Left lung (tissue), 10 donors: ENCODE measurements around the gene POLR2L. TPM values are rescaled to one million over a fixed set of nuclear protein-coding genes. Genes with fewer than 3 reads are reported as not detected.

Experiments used
- ATAC-seq: fragments of 200-7000 bp; cut with Tn5 transposase; one replicate; pipeline ENCODE4 v1.9.1; 2020; ENCODE audit warnings: moderate library complexity
- DNase-seq, 4 donors: peaks; one replicate each; pipeline ENCODE4 v3.0.0-alpha.2; 2013 to 2020
- H3K27ac ChIP-seq, 2 donors: fragments of 200-600 bp; sonication (generic) in 1 of 2; one replicate each; pipeline versions ENCODE4 v1.5.0 to v1.8.0; 2020 to 2021
- H3K27me3 ChIP-seq, 2 donors: fragments of 200-600 bp; sonication (generic) in 1 of 2; one replicate each; pipeline versions ENCODE4 v1.5.0 to v1.8.0; 2020 to 2021
- H3K36me3 ChIP-seq, 2 donors: fragments of 200-600 bp; sonication (generic) in 1 of 2; one replicate each; pipeline versions ENCODE4 v1.5.0 to v1.8.0; 2020 to 2021
- H3K4me1 ChIP-seq, 2 donors: fragments of 200-600 bp; one replicate each; pipeline ENCODE4 v1.8.0; 2021
- H3K4me3 ChIP-seq, 2 donors: fragments of 200-600 bp; sonication (generic) in 1 of 2; one replicate each; pipeline versions ENCODE4 v1.5.0 to v1.8.0; 2020 to 2021; ENCODE audit warnings: mild to moderate bottlenecking in 1 of 2
- H3K9me3 ChIP-seq, 2 donors: fragments of 200-600 bp; sonication (generic) in 1 of 2; one replicate each; pipeline versions ENCODE4 v1.5.0 to v1.8.0; 2020 to 2021
- intact Hi-C, 2 donors: fragments of 100-400 bp; cut with DNase I; formaldehyde crosslinking; loops; one replicate each; pipeline versions ENCODE4 v1.11.2 to v1.14.2; 2022
- polyA plus RNA-seq, 6 donors: library from polyadenylated mRNA; unstranded; fragments of 120-200 nt; gene quantifications; one replicate each; pipeline ENCODE4 v1.2.1, GENCODE V29; 2013; ENCODE audit not compliant: insufficient read length in 6 of 6
- total RNA-seq, 2 donors: library from RNA; stranded (reverse); fragmentation: NEBNext Ultra II Directional; extraction: Animal tissue kit (Norgen Biotek cat#: 25700); gene quantifications; one replicate each; pipeline ENCODE4 v1.2.1, GENCODE V29; 2021
- TF ChIP-seq, protein P1 (sequence below), 2 donors: fragments of 200-600 bp; sonication (generic) in 1 of 2; IDR thresholded peaks; one replicate each; pipeline versions ENCODE4 v1.5.0 to v1.8.0; 2021; ENCODE audit warnings: antibody characterized with exemption in 2 of 2
- donor health status: DM: no; HTN: yes; CAD: no.
- donor health status: DM: no; HTN: no; CAD: no.

The POLR2L gene
- total and polyA plus RNA-seq, 8 donors: 65.2 to 227 (median 103) TPM

DNA sequence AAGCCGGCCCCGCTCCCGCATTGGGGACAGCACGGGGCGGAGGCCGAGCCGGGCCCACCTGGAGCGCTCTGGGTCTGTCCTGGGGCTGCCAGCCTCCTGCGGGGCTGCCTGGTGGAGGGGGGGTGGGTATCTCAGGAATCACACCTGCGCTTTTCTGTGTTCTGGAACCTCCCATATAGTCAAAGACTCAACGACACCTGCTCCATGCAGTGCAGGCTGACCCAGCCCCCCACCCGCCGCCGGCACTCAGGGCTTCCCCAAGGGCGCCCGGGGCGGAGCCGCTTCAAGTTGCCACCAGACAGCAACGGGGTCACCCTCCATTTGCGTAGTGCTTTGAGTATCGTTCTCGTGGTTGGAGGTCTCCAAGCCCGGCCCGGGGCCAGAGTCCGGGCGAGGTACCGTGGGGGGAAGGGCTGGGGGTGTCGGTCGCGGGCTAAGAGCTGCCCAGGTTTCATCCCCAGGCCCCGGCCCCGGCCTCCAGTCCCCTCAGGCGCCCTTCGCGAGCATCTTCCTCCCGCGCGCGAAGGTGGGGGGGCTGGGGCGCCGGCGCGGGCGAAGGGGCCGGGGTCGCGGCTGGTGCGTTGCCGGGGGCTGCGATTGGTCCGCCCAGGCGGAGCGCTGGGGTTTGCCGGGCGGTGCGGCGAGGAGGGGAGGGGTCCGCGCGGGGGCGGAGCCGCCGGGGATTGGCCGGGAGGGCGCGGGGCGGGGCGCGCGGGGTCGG is 6.9 kb upstream of the POLR2L start:
- no peak overlapping the region for H3K27ac ChIP-seq
- TF ChIP-seq, protein P1, sequence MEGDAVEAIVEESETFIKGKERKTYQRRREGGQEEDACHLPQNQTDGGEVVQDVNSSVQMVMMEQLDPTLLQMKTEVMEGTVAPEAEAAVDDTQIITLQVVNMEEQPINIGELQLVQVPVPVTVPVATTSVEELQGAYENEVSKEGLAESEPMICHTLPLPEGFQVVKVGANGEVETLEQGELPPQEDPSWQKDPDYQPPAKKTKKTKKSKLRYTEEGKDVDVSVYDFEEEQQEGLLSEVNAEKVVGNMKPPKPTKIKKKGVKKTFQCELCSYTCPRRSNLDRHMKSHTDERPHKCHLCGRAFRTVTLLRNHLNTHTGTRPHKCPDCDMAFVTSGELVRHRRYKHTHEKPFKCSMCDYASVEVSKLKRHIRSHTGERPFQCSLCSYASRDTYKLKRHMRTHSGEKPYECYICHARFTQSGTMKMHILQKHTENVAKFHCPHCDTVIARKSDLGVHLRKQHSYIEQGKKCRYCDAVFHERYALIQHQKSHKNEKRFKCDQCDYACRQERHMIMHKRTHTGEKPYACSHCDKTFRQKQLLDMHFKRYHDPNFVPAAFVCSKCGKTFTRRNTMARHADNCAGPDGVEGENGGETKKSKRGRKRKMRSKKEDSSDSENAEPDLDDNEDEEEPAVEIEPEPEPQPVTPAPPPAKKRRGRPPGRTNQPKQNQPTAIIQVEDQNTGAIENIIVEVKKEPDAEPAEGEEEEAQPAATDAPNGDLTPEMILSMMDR (IDR thresholded peaks at IDR 0.05): no peak
- H3K36me3 ChIP-seq: no peaks in the 10 kb centered on the region
- DNase-seq (no peak), ATAC-seq (peak; percentile 3)
- H3K4me1 ChIP-seq: peaks cover 28 to 55% of the 10 kb centered on the region in 2 donors
- no peaks in the 10 kb centered on the region for H3K9me3 ChIP-seq
- peaks cover 0 to 30% of the 10 kb centered on the region in 2 donors for H3K27me3 ChIP-seq
- intact Hi-C loops: no loop called here
- H3K4me3 ChIP-seq: peak overlapping the region; percentile 33 to 53

DNA sequence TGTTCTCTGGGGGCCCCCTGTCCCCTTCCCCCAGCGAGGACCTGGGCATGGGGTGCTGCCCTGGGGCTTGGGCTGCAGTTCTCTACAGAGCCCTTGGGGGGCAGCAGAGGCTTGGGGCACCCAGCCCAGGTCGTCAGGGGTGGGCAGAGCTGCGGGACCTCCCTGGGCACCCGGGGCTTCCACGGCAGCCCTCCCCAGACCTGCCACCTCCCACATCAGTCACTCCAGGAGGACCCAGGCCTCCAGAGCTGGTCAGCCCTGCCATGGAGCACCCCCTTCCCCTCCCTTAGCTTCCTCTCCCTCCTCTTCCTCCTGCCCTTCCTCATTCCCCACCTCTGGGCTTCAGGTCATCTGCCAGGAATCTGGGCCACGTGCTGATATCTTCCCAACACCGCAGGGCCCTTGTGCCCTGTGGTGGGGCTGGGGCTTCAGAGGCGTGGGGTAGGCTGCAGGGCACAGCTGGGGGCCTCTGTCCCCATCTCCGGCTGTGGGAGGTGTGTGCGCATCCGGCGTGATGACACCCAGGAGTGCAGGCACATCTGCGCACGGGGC is 6.1 kb upstream of the POLR2L start:
- ATAC-seq (peak; percentile 15), DNase-seq (peak in 1 of 4 donors; percentile 88)
- Histone ChIP-seq H3K36me3 (no peaks in the 10 kb centered on the region), H3K4me1 (peaks cover 31 to 63% of the 10 kb centered on the region in 2 donors), H3K27ac (no peak overlapping the region), H3K4me3 (peak overlapping the region in 1 of 2 donors; percentile 53), H3K27me3 (peaks cover 0 to 34% of the 10 kb centered on the region in 2 donors), H3K9me3 (no peaks in the 10 kb centered on the region)
- intact Hi-C loops: no loop called here
- TF ChIP-seq, protein P1 (IDR thresholded peaks at IDR 0.05): peak; percentile 94 to 95

DNA sequence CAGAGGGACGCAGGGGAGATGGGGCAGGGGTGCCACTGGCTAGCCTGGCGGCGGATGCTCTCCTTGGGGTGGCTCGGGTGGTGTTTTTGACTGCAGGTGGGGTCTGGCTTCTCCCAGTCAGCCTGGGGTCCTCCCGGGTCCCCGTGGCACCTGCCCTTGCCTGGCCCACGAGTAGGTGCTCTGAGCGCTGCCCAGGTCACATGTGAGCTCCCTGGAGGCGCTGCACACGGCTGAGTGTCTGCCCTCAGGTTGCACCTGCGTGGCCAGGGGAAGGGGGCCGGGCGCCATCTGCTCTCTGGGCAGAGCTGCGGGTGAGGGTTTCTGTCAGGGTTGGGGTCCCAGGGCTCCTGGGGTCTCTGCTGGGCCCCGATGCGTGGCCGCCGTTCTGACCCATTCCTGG is 5.5 kb upstream of the POLR2L start:
- intact Hi-C loops: no loop called here
- DNase-seq: no peak
- Histone ChIP-seq H3K4me1 (peaks cover 35 to 69% of the 10 kb centered on the region in 2 donors), H3K4me3 (no peak overlapping the region), H3K9me3 (no peaks in the 10 kb centered on the region), H3K27me3 (peaks cover 0 to 40% of the 10 kb centered on the region in 2 donors), H3K27ac (no peak overlapping the region), H3K36me3 (no peaks in the 10 kb centered on the region)
- TF ChIP-seq, protein P1 (IDR thresholded peaks at IDR 0.05): no peak
- no peak for ATAC-seq

DNA sequence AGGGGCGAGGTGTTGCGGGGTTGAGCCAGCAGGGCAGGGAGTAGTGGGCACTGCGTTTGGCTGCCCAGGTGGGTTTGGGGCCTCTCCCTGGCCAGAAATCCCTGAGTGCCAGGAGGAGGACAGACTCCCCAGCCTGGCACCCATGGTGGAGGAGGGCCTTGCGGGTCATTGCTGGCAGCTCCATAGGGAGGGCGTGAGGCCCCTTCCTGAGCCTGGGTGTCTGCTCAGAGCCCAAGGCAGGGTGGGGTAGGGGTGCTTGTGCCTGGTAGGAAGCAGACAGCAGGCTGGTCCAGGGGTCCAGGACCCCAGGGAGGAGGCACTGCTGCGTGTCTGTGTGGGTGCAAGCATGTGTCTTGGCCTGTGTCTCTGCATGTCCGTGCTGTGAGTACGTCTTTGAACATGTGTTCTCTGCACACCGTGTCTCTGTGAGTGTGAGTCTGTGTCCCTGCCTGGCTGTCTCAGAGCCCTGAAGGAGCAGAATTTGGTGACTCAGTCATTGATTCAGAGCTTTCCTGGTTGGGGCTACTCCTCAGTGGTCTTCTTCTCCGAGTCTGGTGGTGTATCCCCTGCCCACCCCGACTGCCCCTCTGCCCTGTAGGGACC is 4.3 kb upstream of the POLR2L start:
- DNase-seq: no peak
- H3K4me3 ChIP-seq: no peak overlapping the region
- no peak for ATAC-seq
- no peaks in the 10 kb centered on the region for H3K36me3 ChIP-seq
- H3K9me3 ChIP-seq: no peaks in the 10 kb centered on the region
- peak overlapping the region; percentile 91 to 92 for H3K27ac ChIP-seq
- peaks cover 0 to 41% of the 10 kb centered on the region in 2 donors for H3K27me3 ChIP-seq
- intact Hi-C loops: no loop called here
- TF ChIP-seq, protein P1 (IDR thresholded peaks at IDR 0.05): no peak
- H3K4me1 ChIP-seq: peaks cover 35 to 72% of the 10 kb centered on the region in 2 donors

DNA sequence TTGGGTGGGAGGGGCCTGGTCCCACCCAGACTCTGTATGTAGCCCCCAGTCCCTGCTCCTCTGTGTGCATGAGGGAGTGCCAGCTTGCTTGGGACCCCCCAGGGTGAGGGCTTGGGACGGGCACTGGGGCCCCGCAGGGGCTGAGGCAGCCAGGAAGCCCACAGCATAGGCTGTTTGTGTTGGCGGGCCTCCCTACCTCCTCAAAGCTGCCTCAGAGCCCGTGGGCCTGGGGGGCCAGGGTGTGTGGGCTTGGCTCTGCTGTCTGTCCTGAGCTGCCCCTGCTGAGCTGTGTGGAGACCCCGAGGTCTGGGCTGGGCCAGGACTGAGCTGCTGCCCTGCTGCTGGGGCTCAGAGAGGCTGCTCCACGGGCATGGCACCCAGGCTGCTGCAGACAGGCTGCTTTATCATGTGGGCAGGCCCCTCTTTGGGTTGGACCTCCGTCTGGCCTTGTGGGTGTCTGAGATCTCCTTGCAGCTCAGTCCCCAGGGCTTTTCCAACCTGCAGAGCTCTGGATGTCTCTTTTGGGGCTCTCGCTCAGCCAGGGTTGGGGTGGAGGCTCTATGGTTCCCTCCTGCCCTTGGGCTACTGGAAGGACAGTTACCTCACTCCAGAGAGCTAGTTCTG is 3.7 kb upstream of the POLR2L start:
- Histone ChIP-seq H3K27me3 (peaks cover 0 to 41% of the 10 kb centered on the region in 2 donors), H3K36me3 (peaks cover 0 to 1% of the 10 kb centered on the region in 2 donors), H3K4me3 (no peak overlapping the region), H3K4me1 (peaks cover 41 to 78% of the 10 kb centered on the region in 2 donors), H3K9me3 (no peaks in the 10 kb centered on the region), H3K27ac (peak overlapping the region; percentile 91 to 92)
- ATAC-seq (no peak), DNase-seq (no peak)
- TF ChIP-seq, protein P1 (IDR thresholded peaks at IDR 0.05): no peak
- intact Hi-C loops: no loop called here
